ENCODE data around the gene HAUS5. TPM values are rescaled to one million over a fixed set of nuclear protein-coding genes. Genes with fewer than 3 reads are reported as not detected.

Gene HAUS5
- total RNA-seq, 4 donors from 2014 or later: 7.9 to 17.8 (median 10.2) TPM

GRCh38 chr19:35633727-35634440, 21.3 kb downstream of the HAUS5 start:
- intact Hi-C loops (cut with DNase I): no loop called here

DNA sequence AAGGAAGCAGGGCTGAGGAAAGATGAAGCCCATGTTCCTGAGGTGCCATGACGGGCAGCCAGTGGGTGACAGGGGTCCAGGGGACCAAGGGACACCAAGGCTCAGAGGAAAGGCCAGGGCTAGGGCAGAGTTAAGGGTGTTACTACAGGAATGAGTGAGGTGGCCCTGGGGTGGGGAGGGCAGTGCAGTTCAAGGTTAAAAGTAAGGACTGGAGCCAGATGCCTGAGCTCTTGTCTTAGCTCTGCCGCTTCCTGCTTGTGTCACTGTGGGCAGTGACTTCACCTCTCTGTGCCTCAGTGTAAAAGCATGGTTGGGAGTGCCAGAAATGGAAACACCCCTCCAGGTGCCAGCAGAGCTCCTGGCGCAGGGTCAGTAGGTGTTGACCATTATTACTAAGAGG, 24.1 kb downstream of the HAUS5 start:
- no peak for DNase-seq
- Histone ChIP-seq H3K27me3 (no peaks in the 10 kb centered on the region), H3K9me3 (no peaks in the 10 kb centered on the region), H3K36me3 (peaks cover 58 to 63% of the 10 kb centered on the region in 2 donors), H3K27ac (no peak overlapping the region), H3K4me1 (peaks cover 0 to 4% of the 10 kb centered on the region in 2 donors), H3K4me3 (replicated peaks in 1 of 3) (no peak overlapping the region)
- no peak for TF ChIP-seq POLR2A (IDR thresholded peaks at IDR 0.05)
- WGBS, 2 donors: 88 to 100% methylated on average over 3 of the region's 3 CpGs
- intact Hi-C loops (cut with DNase I): loop anchor here (2.0 kb wide), 1 partner anchor 16 kb away; no protein-coding TSS in a partner anchor

More at GRCh38 chr19:35633727-35634440, 21.3 kb downstream of the HAUS5 start:
- peaks cover 8 to 12% of the 10 kb centered on the region in 2 donors for H3K4me1 ChIP-seq
- H3K9me3 ChIP-seq: no peaks in the 10 kb centered on the region
- TF ChIP-seq POLR2A (IDR thresholded peaks at IDR 0.05): no peak
- TF ChIP-seq CTCF (IDR thresholded peaks at IDR 0.05): no peak
- 92 to 98% methylated on average over 12 to 20 of the region's 29 CpGs for WGBS, 2 donors
- H3K36me3 ChIP-seq: peaks cover 71 to 75% of the 10 kb centered on the region in 2 donors
- H3K27ac ChIP-seq: no peak overlapping the region
- H3K4me3 ChIP-seq (replicated peaks in 1 of 3): no peak overlapping the region
- H3K27me3 ChIP-seq: no peaks in the 10 kb centered on the region
- DNase-seq: no peak

DNA sequence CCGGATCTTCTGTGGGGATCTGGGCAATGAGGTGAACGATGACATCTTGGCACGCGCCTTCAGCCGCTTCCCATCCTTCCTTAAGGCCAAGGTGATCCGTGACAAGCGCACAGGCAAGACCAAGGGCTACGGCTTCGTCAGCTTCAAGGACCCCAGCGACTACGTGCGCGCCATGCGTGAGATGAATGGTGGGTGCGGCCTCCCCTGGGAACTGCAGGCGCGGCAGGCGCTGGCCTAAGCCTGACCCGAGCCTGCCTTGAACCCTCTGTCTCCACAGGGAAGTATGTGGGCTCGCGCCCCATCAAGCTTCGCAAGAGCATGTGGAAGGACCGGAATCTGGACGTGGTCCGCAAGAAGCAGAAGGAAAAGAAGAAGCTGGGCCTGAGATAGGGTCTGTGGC, 24.6 kb downstream of the HAUS5 start:
- no peak for DNase-seq
- intact Hi-C loops (cut with DNase I): loop anchor here (2.0 kb wide), 1 partner anchor 16 kb away; no protein-coding TSS in a partner anchor
- Histone ChIP-seq H3K9me3 (no peaks in the 10 kb centered on the region), H3K36me3 (peaks cover 56 to 58% of the 10 kb centered on the region in 2 donors), H3K4me1 (peaks cover 0 to 5% of the 10 kb centered on the region in 2 donors), H3K27me3 (no peaks in the 10 kb centered on the region), H3K27ac (no peak overlapping the region), H3K4me3 (replicated peaks in 1 of 3) (no peak overlapping the region)
- no peak for TF ChIP-seq CTCF (IDR thresholded peaks at IDR 0.05)
- 94 to 96% methylated on average over 21 to 25 of the region's 25 CpGs for WGBS, 2 donors

- H3K4me3 ChIP-seq (replicated peaks in 1 of 3): no peak overlapping the region
- peaks cover 35 to 40% of the 10 kb centered on the region in 2 donors for H3K36me3 ChIP-seq
- no peak for TF ChIP-seq CTCF (IDR thresholded peaks at IDR 0.05)
- TF ChIP-seq POLR2A (IDR thresholded peaks at IDR 0.05): no peak
- H3K27ac ChIP-seq: no peak overlapping the region
- no peaks in the 10 kb centered on the region for H3K9me3 ChIP-seq
- peaks cover 4 to 15% of the 10 kb centered on the region in 2 donors for H3K4me1 ChIP-seq
- WGBS, 2 donors: 45 to 49% methylated on average over 6 of the region's 6 CpGs
- no peak for DNase-seq
- no peaks in the 10 kb centered on the region for H3K27me3 ChIP-seq
- intact Hi-C loops (cut with DNase I): no loop called here
Measured at GRCh38 chr19:35639321-35639639, 26.7 kb downstream of the HAUS5 start.

DNA sequence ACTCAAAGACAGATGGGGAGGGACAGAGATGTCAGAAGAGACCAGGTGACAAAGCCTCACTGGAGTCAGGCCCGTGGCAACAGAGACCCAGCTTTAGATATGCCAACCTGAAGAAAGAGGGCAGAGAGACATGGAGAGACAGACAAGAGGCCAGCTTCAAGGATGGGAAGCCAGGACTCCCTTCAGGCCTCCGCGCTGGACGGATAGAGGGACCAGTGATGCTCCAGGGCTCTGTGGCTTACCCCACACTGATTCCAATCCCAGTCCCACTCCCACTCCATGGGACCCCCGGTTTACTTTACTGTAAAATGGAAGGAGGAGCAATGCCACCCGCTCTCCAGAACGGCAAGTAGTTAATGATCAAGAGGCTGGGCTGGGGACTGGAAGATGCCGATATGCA, 27.3 kb downstream of the HAUS5 start:
- H3K4me1 ChIP-seq: peaks cover 4 to 19% of the 10 kb centered on the region in 2 donors
- 83 to 88% methylated on average over 8 of the region's 8 CpGs for WGBS, 2 donors
- intact Hi-C loops (cut with DNase I): no loop called here

More for the DNA sequence above, 27.3 kb downstream of the HAUS5 start:
- no peak overlapping the region for H3K4me3 ChIP-seq (replicated peaks in 1 of 3)
- no peak overlapping the region for H3K27ac ChIP-seq
- H3K27me3 ChIP-seq: no peaks in the 10 kb centered on the region
- DNase-seq: no peak
- TF ChIP-seq POLR2A (IDR thresholded peaks at IDR 0.05) (no peak), CTCF (IDR thresholded peaks at IDR 0.05) (no peak)
- peaks cover 29 to 34% of the 10 kb centered on the region in 2 donors for H3K36me3 ChIP-seq
- H3K9me3 ChIP-seq: no peaks in the 10 kb centered on the region

All from thyroid gland (tissue), 4 donors.